Measurements from ENCODE around the gene SPTBN5.

GRCh38 chr15:41832875-41833274 lies 61.0 kb downstream of the SPTBN5 start:
- TF ChIP-seq RAD21 (IDR thresholded peaks at IDR 0.05; ENCODE audit: low read depth) (no peak), ZFX (IDR thresholded peaks at IDR 0.05) (no peak), POLR2A (IDR thresholded peaks at IDR 0.05; ENCODE audit: borderline replicate concordance, extremely low read depth, insufficient read depth, insufficient read length) (no peak), FOSL1 (IDR thresholded peaks at IDR 0.05; ENCODE audit: low read depth) (no peak)
- TF ChIP-seq, protein P1, sequence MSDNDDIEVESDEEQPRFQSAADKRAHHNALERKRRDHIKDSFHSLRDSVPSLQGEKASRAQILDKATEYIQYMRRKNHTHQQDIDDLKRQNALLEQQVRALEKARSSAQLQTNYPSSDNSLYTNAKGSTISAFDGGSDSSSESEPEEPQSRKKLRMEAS (IDR thresholded peaks at IDR 0.05), result no peak
- TF ChIP-seq, protein P2, sequence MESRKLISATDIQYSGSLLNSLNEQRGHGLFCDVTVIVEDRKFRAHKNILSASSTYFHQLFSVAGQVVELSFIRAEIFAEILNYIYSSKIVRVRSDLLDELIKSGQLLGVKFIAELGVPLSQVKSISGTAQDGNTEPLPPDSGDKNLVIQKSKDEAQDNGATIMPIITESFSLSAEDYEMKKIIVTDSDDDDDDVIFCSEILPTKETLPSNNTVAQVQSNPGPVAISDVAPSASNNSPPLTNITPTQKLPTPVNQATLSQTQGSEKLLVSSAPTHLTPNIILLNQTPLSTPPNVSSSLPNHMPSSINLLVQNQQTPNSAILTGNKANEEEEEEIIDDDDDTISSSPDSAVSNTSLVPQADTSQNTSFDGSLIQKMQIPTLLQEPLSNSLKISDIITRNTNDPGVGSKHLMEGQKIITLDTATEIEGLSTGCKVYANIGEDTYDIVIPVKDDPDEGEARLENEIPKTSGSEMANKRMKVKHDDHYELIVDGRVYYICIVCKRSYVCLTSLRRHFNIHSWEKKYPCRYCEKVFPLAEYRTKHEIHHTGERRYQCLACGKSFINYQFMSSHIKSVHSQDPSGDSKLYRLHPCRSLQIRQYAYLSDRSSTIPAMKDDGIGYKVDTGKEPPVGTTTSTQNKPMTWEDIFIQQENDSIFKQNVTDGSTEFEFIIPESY (IDR thresholded peaks at IDR 0.05; ENCODE audit: extremely low read depth, insufficient replicate concordance, low read length), result no peak

Measured in HCT116 (cell line).